HG03378 (cell line): Measurements from ENCODE around the gene SMO.
"Not testable (repeated sequence)": the region's sequence is repeated elsewhere in the genome, so short reads cannot be mapped to it uniquely, and the experiment has no call there.

Source experiments
- ATAC-seq: cut with Tn5 transposase; IDR thresholded peaks from one replicate; pipeline ENCODE4 v1.9.1; 2021; ENCODE audit warnings: mild to moderate bottlenecking, moderate library complexity; ENCODE audit not compliant: unreplicated experiment

SMO gene

GRCh38 chr7:129208667-129209066 lies 20.2 kb downstream of the SMO start:
- ATAC-seq = no peak

GRCh38 chr7:129209067-129209926 lies 20.9 kb downstream of the SMO start:
- ATAC-seq = no peak

- ATAC-seq = no peak
These were observed 22.0 kb downstream of the SMO start for GRCh38 chr7:129210256-129210988.

- no peak for ATAC-seq
These were observed 22.5 kb downstream of the SMO start for GRCh38 chr7:129210989-129211312.

GRCh38 chr7:129212126-129212525 lies 23.7 kb downstream of the SMO start:
- ATAC-seq = no peak

- ATAC-seq = no peak
These were observed 24.2 kb downstream of the SMO start for GRCh38 chr7:129212596-129212995.

GRCh38 chr7:129213828-129214227 lies 25.4 kb downstream of the SMO start:
- no peak for ATAC-seq

GRCh38 chr7:129215691-129216090 lies 27.3 kb downstream of the SMO start:
- not testable (repeated sequence) for ATAC-seq

- not testable (repeated sequence) for ATAC-seq
These were observed 27.8 kb downstream of the SMO start for GRCh38 chr7:129216101-129216715.

GRCh38 chr7:129216821-129217416 lies 28.5 kb downstream of the SMO start:
- not testable (repeated sequence) for ATAC-seq

- ATAC-seq = no peak
These were observed 30.2 kb downstream of the SMO start for GRCh38 chr7:129218514-129219062.

- ATAC-seq = not testable (repeated sequence)
These were observed 30.7 kb downstream of the SMO start for GRCh38 chr7:129219166-129219565.

GRCh38 chr7:129222064-129222463 lies 33.6 kb downstream of the SMO start:
- no peak for ATAC-seq

- ATAC-seq = peak; percentile 75
These were observed 36.1 kb downstream of the SMO start, which contains the start of gene AHCYL2 for GRCh38 chr7:129224251-129225205. Gene AHCYL2 (plus strand): TSS chr7:129225030.

- ATAC-seq = peak; percentile 21
These were observed 36.9 kb downstream of the SMO start for GRCh38 chr7:129225206-129225930.

- ATAC-seq = no peak
These were observed 37.6 kb downstream of the SMO start for GRCh38 chr7:129225931-129226572.

- ATAC-seq = no peak
These were observed 39.5 kb downstream of the SMO start for GRCh38 chr7:129227646-129228578.

- ATAC-seq = no peak
These were observed 40.2 kb downstream of the SMO start for GRCh38 chr7:129228633-129229032.
